Fibroblast of skin of back (primary cell): ENCODE results near the gene ZIC4.

Experiments
- DNase-seq: peaks from one replicate; pipeline ENCODE4 v3.0.0-alpha.2; 2013

Gene ZIC4

DNA sequence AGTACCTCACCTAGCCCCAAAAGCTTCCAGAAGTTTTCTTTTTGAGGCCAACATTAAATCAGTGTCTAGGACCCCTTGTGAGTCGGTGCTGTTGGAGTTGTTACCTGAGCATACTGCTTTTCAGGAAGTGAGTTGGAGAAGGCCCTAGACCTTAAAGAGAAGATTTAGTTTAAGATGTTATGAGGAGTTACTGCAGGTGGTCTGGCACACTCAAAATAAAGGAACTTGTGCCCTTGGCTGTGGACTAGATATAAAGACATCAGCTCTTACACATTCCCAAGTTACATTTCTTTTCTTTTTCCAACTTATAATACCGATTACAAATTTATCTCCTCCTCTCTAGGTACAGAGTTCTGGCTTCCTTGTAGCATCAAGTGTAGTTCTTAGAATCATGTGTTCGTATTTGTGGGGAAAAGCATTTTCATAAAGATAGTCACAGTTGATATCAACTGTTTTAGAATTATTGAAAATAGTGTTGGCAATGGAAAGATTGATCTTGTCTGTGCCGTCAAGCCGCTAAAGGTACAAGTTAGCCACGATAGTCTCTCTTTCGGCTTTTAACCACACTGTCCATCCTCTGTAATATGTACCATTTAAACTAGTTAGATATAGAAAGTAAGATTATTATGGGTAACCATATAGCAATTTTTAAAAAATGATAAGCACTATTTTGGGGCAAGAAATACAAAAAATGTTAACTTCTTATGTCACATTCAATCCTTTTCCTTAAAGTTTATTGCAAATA lies 11.4 kb upstream of the ZIC4 start:
- peak; percentile 9 for DNase-seq

DNA sequence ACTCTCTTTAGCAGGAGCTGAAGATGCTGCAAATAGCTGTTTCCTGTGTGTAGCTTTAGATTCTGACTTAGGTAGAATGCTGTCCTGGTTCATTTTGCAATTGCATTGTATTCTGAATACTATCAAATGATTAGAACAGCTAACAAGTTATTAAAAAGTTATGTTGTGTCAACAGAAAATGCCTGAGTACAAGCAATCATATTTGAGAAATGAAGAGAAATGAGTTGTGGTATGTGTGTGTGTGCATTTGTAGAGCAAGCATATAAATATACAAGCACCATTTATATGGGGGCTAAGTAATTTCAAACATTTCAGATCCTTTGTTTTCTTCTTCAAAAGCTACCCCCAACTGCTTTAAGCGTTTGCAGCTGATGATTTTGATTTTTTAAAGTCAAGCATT lies 10.6 kb upstream of the ZIC4 start:
- DNase-seq, result peak; percentile 14

DNA sequence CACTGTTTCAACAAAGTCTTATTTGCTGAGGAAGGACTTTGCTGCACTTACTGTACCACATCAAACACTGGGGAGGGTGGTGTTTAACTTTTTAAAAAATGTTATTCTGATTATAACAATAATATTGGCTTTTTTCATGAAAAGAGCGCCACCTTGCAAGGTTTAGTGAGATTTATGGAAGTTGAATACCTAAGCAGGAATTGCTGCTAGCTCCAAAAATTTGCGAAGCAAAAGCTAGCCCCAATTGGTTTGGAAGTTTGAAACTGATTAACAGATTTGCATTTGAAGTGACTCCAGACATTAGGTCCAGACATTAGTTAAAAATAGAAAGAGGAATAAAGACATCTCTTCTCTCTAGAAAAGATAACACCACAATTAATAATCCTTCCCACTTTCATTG lies 9.5 kb upstream of the ZIC4 start:
- DNase-seq, result peak; percentile 54

DNA sequence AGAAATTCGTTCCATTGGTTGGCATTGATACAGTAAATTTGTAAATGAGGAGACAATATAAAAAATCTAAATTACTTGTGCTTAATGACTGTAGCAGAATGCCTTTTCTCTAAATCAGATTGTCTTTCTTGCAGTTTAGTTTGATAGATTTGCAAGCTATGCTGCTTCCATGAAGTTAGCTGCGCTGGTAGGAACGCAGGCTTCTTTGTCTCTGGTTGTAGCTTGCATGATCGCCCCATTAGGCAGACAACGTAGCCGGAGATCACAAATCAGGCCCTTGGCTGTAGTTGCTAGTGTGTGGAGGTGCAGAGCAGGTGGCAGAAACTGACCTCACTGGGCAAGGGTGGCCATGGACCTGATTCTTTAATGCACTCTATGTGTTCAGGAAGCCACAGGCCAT lies 8.9 kb upstream of the ZIC4 start:
- peak; percentile 41 for DNase-seq

DNA sequence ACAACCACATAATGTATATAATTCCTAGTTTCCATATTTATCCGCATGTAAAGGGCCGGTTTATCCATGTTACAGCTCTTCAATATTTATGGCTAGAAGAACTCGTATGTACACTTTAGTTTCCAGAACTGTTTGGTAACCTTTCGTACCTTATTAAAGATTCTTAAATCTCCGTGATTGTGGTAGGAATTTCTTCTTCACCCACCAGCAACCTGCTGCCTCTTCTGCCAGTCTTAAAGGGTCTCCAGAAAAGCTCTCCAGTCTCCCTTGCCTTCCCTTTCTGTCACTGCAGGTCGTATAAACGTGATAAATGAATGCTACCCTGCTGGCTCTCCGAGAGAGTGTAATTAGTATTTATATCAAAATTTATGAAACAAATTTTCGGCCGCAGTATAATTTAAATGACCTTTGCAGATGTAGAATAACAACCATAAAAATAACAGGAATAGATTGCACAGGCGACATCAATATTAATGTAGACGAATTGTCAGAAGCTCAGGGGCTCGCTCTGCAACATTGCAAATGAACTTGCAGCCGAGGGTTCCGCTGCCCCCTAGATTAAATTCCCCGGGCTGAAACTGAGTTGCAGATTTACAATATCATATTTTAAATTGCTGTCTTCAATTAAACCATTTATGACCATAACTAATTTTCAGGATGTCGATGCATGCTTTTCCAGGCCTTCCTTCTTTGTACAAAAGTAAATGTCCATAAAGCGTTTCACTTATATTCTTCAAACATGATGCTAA lies 8.2 kb upstream of the ZIC4 start:
- DNase-seq, result peak; percentile 24

DNA sequence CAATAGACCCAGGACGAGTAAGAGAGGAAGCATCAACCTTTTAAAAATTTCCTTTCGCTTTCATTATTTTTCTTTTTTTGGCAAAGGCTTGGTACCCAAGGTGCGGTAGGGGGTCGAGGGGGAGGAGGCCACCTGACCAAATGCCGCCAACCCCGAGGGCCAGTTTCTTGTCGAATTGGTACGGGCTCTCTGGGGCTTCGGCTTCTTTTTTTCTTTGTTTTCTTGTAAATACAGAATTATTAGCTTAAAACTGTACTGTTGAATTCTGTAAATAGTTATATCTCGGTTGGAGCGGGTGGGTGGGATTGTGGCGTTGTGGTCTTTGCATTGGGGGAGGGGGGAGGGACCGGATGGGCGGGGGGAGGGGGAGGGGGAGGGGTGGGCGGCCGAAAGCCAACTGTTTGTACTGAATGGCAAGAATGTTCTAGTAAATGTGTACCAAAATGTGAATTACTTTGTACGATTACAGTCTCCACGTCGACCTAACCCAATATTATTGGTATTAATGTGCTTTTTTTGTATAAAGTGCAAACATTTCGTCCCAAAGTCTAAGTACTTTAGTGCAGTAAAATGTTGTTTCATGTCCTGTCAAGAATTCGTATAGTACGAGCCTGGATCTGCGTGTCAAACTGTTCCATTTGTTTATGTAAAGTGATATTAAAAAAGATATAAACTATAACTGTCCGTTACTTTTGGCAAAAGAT lies 7.5 kb upstream of the ZIC4 start:
- peak; percentile 50 for DNase-seq

DNA sequence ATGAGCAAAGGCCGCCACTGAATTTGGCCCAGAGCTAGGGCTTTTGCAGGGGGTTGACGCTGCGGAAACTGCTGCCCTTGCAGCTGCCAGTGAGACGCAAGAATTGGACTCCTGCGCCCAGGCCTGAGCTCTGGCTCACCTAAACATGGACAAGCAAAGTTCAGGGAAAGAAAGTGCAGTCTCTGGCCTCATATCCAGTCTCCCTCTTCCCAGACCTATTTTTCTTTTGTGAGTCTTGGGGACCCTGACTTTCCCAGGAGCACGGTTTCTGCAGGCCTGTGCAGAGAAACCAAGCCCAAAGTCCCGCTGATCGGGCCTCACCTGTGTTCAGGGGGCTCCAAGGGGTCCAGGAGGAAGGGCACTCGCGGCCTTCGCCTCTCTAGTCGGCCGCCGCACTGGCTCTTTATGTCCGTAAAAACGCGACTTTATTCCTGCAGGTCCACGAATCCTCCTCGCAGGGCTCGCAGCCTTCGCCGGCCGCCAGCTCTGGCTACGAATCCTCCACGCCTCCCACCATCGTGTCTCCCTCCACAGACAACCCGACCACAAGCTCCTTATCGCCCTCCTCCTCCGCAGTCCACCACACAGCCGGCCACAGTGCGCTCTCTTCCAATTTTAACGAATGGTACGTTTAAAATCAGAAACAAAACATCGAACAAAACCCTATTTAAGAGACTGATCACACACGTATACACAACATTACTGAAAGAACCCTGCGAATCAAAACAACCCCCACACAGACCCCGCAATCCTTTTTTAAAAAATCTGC lies 6.8 kb upstream of the ZIC4 start:
- peak; percentile 67 for DNase-seq

DNA sequence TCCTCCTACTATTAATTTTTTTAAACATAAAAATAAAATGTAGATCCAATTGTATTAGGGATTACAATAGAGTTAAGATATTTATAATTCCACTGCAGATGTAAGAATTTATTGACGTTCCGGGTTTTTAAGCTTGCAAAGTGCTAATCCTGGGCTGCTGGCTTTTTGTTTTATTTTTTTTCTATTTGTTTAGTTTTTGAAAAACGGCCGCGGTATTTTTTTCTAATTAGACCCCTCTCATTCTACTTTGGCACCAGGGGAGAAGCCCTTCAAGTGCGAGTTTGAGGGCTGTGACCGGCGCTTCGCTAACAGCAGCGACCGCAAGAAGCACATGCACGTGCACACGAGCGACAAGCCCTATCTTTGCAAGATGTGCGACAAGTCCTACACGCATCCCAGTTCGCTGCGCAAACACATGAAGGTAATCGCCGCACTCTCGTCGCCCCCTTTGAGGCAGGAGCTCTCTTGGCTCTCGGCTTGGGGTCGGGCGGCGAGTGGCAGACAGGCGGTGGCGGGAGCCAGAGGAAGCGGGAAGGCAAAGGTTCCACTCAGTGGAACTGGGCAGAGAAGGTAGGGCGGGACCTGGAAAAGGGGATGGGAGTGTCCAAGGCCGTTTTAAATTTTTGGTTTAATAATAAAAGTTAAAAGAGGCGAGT lies 6.0 kb upstream of the ZIC4 start:
- DNase-seq, result peak; percentile 55

DNA sequence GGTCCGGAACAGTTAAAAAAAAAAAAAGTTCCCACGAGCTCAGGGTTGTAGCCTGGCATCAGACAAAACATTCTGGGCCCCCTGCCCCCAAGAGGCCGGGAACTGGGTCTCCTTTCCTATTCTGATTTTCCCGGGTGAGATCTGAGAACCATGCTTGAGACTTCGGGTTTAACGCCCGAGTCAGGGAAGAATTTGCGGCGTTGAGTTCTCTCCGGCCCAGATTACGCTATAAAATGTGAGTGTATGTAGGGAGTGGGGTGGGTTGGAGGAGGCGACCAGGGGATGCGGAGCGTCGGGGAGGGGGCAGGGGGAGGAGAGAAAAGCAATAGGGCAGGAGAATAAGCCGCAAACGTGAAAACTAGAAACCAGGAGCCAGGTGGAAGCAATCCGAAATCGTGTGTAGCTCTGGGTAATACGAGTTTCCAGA lies 5.5 kb upstream of the ZIC4 start:
- peak; percentile 63 for DNase-seq

DNA sequence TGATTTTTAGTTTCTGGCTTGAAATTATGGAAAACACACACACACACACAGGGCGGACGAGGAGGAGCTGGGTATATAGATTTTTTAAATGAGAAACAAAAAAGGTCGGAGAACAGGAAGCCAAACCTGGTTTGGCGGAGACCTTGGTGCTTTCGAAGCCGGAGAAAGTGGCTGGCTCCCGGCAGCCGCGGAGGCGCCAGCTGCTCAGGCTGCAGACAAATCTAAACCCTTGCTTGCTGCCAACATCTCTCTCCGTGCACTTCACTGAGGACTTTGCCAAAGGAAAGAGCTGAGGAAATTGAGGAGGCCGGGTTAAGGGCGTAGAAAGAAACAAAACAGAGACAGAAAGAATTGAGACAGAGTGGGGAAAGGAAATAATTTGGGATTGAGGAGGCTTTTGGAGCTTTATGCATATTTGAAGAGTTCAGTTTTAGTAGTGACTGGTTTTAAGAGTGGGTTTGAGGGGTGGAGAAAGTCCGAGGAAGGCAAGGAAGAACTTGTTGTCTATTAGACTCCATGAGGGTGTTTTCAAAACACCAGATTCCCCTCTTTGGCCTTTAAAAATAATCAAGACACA lies 5.0 kb upstream of the ZIC4 start:
- peak; percentile 45 for DNase-seq

DNA sequence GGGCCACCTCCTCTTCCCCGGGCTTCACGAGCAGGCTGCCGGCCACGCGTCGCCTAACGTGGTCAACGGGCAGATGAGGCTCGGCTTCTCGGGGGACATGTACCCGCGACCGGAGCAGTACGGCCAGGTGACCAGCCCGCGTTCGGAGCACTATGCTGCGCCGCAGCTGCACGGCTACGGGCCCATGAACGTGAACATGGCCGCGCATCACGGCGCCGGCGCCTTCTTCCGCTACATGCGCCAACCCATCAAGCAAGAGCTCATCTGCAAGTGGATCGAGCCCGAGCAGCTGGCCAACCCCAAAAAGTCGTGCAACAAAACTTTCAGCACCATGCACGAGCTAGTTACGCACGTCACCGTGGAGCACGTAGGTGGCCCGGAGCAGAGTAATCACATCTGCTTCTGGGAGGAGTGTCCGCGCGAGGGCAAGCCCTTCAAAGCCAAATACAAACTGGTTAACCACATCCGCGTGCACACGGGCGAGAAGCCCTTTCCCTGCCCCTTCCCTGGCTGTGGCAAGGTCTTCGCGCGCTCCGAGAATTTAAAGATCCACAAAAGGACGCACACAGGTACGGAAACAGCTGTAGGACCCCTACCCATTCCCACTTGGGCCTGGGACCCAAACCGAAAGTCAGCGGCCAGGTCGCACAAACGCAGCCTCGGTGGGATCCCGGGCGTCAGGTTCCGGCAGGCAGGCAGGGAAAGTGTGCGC lies 4.3 kb upstream of the ZIC4 start:
- peak; percentile 79 for DNase-seq

DNA sequence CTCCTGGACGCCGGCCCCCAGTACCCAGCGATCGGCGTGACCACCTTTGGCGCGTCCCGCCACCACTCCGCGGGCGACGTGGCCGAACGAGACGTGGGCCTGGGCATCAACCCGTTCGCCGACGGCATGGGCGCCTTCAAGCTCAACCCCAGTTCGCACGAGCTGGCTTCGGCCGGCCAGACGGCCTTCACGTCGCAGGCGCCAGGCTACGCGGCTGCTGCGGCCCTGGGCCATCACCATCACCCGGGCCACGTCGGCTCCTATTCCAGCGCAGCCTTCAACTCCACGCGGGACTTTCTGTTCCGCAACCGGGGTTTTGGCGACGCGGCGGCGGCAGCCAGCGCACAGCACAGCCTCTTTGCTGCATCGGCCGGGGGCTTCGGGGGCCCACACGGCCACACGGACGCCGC lies 3.8 kb upstream of the ZIC4 start:
- peak; percentile 48 for DNase-seq

DNA sequence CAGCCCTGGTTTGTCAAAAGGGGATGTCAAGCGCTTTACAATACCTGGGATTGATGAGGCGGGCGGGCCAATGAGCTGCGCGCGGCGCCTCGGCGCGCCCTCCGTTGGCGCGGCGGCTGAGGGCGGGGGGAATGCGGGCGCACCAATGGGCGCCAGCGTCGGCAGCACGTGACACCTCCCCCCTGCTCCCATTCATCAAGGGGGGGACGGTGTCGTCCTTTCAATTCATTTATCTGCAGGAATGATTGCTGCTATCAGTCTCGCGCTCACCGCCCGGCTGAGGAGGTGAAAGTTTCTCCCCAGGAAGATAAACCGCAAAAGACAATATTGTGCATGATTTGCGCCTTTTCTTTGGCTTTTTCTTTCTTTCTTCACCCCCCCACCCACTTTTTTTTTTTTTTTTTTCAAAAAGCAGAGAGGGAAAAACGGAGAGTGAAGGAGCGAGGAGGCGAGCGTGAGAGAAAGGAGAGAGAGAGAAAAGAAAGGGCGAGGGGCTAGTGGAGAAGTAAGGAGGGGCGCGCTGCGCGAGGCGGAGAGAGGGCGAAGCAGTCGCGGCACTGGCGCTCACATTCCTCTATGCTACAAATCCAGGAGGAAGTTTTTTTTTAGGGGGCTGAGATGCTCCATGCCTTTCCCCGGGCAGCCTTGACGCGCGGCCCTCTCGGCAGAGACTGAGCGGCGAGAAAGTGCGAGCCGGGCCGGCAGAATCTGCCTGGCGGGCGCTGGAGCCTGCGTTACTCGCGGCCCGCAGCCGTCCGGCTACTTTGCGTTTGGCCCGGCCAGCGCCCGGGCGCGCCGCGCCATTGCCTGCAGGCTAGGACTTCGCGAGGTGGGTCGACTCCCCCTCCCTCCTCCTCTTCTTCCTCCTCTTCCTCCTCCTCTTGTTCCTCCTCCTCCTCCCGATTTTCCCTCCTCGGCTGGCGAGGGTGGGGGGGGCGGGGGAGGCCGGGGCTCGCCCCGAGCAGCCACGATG lies 3.1 kb upstream of the ZIC4 start, which contains the start of gene ZIC1:
ZIC1 (plus strand) TSS at position 223 of the 973 bp plus-strand sequence; CDS start at position 971, 748 bp downstream.
- DNase-seq, result peak; percentile 95

DNA sequence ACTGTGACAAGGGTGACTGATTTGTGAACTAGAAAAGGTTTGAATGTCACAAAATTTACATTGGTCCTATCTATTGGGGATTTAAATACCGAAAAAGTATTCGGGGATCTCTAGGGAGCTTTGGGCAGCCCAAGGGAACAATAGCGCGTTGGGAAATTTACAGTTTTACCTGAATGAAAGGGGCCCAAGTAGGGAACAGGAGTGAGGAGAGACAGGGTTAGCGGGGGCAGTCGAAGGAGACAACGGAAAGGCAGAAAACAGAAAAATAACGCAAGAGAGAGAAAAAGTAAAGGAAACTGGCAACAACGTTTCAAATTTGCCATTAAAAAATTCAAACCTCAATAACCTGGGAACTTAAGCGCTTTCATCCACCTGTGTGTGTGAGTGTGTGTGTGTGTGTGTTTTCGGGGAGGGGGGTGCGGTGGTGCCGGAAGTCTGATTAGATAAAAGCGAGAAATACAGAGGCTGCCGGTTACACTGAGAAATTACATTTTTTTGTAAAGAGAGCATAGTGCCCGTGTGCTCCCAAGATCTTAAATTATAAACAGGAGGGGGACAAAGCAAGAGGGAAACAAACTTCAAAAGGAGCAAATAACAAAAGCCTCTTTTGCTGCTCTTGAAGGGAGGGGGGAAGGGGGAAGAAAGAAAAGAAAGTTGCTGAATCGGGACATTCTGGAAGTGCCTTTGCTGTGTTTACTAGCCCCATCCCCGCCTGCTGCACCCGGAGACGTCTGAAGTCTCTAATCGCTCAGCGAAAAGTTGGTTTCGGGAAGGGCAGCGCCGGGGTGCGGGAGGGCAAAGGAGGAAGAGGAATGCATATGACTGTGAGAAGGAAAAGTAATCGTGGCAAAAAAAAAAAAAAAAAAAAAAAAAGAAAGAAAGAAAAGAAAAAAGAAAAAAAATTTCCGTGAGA lies 2.1 kb upstream of the ZIC4 start:
- peak; percentile 84 for DNase-seq

DNA sequence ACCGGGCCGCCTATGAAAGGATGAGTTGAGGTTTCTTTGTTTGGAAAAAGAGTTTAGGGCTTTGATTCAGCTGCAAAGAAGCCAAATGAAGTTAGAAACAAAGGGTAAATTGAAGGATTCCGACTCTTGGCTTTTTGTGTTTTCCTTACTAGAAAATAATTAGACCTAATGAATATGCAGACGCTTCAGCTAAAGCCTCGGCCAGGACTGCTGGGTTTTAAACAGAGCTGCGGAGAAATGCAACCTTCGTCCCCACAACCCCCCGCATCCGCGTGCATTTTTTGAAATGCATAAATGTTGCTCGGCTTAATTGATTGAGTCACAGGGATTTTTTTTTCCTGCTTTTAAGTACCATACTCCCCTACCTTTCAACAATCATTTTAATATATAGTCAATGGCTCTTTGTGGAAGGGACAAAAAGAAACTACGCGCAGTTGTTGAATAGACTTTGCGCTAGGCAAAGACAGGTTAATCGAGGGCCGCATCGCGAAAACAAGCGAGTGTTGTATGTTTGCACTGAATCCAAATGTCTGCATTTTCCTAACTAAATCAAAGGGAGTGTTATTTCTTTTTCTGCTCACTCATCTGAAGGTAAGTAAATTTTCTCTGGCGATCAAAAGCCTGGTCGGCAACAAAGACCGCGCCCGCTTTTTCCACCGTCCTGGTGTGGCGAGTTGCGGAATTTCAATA lies 1.3 kb upstream of the ZIC4 start:
- peak; percentile 64 for DNase-seq

DNA sequence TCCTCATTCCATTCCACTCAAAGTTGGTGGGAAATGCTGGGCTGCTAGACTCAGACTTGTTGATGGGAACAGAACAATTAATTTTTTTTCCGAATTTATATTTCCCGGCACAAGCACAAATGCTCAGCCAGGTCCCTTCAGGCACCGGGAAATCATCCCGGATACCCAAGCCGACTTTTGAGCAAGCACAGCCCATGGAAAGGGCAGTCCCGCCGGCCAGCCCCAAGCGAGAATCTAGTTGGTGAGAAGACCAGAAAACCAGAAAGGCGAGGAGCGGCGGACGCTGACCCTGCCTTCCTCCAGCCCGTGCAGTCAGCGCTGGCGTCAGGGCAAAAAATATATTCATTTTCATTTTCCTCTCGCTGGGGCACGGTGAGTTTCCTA lies 763 bp upstream of the ZIC4 start:
- peak; percentile 70 for DNase-seq

DNA sequence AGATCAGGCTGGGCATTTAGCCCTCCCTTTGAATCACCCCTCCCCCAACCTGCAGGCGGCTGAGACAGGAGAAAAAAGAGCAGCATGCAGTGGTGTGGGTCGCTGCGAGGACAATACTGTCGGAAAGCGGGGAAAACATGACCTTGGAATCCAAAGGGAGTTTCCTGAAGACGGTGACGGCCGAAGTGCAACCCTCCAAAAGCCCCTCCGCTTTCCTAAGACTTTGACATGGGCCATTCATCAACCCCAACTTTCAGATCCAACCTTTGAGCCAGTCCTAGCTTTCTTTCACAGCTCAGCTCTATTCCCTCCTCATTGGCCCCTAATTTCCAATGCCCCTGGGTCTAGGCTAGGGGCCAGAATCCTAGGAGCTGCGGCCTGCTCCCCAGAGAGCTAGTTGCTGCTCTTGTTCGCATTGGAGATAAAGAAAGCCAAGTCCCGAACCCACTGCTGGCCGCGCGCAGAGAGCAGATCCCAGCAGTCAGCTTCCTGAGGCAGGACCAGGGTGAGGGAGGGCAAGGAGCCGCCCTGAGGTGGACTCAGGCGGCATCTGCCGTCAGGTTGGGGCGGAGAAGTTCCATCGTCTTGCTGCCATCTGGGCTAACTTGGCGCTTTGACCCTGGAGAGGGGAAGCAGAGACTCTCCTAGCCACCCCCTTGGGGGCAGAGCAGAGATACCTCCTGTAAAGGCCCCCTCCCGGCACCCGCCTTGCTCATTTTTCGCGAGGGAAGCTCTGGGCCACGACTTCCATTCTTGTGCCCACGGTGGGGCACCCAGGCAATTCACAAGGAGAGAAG lies 914 bp downstream of the ZIC4 start:
- DNase-seq, result peak; percentile 52
